Nephron progenitor cell (in vitro differentiated cells): ENCODE results near the gene ALDH4A1.

ENCODE experiments used
- DNase-seq: peaks from one replicate; pipeline ENCODE4 v3.0.0; 2021
- H3K27ac Mint-ChIP-seq: 2 replicates; pipeline ENCODE4 v1.8.0; 2021; ENCODE audit warnings: mild to moderate bottlenecking, moderate library complexity, mixed read lengths
- H3K27me3 Mint-ChIP-seq: 2 replicates; pipeline ENCODE4 v1.8.0; 2021; ENCODE audit warnings: mild to moderate bottlenecking, low read depth, mixed read lengths; ENCODE audit not compliant: poor library complexity
- H3K36me3 Mint-ChIP-seq: 2 replicates; pipeline ENCODE4 v1.8.0; 2021; ENCODE audit warnings: low read depth, mixed read lengths
- H3K4me1 Mint-ChIP-seq: 2 replicates; pipeline ENCODE4 v1.8.0; 2021; ENCODE audit warnings: mixed read lengths
- H3K4me3 Mint-ChIP-seq: 2 replicates; pipeline ENCODE4 v1.8.0; 2021; ENCODE audit warnings: mild to moderate bottlenecking, moderate library complexity, mixed read lengths
- H3K9me3 Mint-ChIP-seq: 2 replicates; pipeline ENCODE4 v1.8.0; 2021; ENCODE audit warnings: mild to moderate bottlenecking, moderate library complexity, mixed read lengths
- CTCF ChIP-seq: fragments of 200-600 bp; sonication (generic); IDR thresholded peaks from 2 replicates; pipeline ENCODE4 v1.5.0; 2021; ENCODE audit warnings: antibody characterized with exemption

Gene ALDH4A1

GRCh38 chr1:18922319-18922726, 20.0 kb upstream of the ALDH4A1 start:
- Mint-ChIP-seq H3K36me3 (peaks cover 5% of the 10 kb centered on the region), H3K4me3 (no peak overlapping the region), H3K27ac (peak overlapping the region; percentile 79), H3K9me3 (peaks cover 4% of the 10 kb centered on the region), H3K4me1 (peaks cover 84% of the 10 kb centered on the region), H3K27me3 (peaks cover 3% of the 10 kb centered on the region)
- TF ChIP-seq CTCF, result no peak
- DNase-seq, result peak; percentile 48

GRCh38 chr1:18921516-18922251, 19.3 kb upstream of the ALDH4A1 start:
- Mint-ChIP-seq H3K9me3 (peaks cover 4% of the 10 kb centered on the region), H3K36me3 (peaks cover 5% of the 10 kb centered on the region), H3K27me3 (peaks cover 3% of the 10 kb centered on the region), H3K4me1 (peaks cover 86% of the 10 kb centered on the region), H3K4me3 (no peak overlapping the region), H3K27ac (peak overlapping the region; percentile 79)
- DNase-seq, result no peak
- no peak for TF ChIP-seq CTCF

GRCh38 chr1:18920931-18921330, 18.6 kb upstream of the ALDH4A1 start:
- H3K27ac Mint-ChIP-seq, result no peak overlapping the region
- H3K4me3 Mint-ChIP-seq, result no peak overlapping the region
- H3K27me3 Mint-ChIP-seq, result peaks cover 3% of the 10 kb centered on the region
- H3K9me3 Mint-ChIP-seq, result peaks cover 4% of the 10 kb centered on the region
- H3K36me3 Mint-ChIP-seq, result peaks cover 5% of the 10 kb centered on the region
- H3K4me1 Mint-ChIP-seq, result peaks cover 82% of the 10 kb centered on the region
- no peak for TF ChIP-seq CTCF
- no peak for DNase-seq

- DNase-seq, result no peak
- no peaks in the 10 kb centered on the region for H3K36me3 Mint-ChIP-seq
- H3K27me3 Mint-ChIP-seq, result no peaks in the 10 kb centered on the region
- no peak overlapping the region for H3K27ac Mint-ChIP-seq
- no peaks in the 10 kb centered on the region for H3K9me3 Mint-ChIP-seq
- TF ChIP-seq CTCF, result no peak
- H3K4me1 Mint-ChIP-seq, result peaks cover 75% of the 10 kb centered on the region
- no peak overlapping the region for H3K4me3 Mint-ChIP-seq
Measured at GRCh38 chr1:18919956-18920355, 17.6 kb upstream of the ALDH4A1 start.

- Mint-ChIP-seq H3K27ac (no peak overlapping the region), H3K4me1 (peaks cover 75% of the 10 kb centered on the region), H3K36me3 (no peaks in the 10 kb centered on the region), H3K4me3 (no peak overlapping the region), H3K9me3 (no peaks in the 10 kb centered on the region), H3K27me3 (no peaks in the 10 kb centered on the region)
- DNase-seq, result no peak
- no peak for TF ChIP-seq CTCF
Measured at GRCh38 chr1:18919197-18919905, 17.0 kb upstream of the ALDH4A1 start.
